Activated CD4-positive, alpha-beta T cell treated with anti-CD3 and anti-CD28 coated beads, Interleukin-2, amount 50 U/mL, for 1 hour (primary cell): ENCODE results near the gene NUBPL.
"Not testable (repeated sequence)": the region's sequence is repeated elsewhere in the genome, so short reads cannot be mapped to it uniquely, and the experiment has no call there.

Experiments
- DNase-seq: peaks from one replicate; pipeline ENCODE4 v3.0.0-alpha.2; 2020

Gene NUBPL

DNA sequence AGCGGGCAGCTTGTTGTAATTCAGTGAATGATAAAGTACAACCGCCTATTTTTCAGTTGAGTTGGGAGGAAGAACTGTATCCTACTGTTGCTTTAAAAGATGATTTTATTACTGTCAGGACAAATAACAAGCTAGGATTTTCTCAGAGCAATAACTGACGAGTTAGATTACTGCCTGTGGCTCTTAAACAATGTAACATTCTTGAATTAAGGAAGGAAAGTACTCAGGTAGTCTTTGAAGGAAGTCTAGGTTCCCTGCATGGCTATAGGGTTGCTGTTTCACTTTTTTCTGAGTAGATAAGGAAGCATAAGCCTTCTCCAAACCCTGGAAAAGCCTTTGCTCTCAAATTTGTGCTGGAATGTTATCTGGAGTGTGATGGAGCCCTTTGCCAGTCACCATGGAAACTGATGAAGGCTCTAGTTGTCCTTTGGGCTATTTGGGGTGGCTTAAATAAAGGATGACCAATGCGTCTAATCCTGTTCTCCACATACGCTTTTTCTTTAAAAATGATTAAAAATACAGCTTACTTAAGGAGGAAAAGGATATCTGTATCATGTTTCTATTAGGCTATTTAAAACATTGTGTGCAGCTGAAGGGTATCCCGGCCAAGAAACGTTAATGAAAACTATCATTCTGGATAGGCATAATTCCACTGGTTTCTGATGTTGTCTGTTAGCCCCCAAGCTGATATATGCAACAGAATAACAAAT, 17.7 kb downstream of the NUBPL start:
- DNase-seq: no peak

DNA sequence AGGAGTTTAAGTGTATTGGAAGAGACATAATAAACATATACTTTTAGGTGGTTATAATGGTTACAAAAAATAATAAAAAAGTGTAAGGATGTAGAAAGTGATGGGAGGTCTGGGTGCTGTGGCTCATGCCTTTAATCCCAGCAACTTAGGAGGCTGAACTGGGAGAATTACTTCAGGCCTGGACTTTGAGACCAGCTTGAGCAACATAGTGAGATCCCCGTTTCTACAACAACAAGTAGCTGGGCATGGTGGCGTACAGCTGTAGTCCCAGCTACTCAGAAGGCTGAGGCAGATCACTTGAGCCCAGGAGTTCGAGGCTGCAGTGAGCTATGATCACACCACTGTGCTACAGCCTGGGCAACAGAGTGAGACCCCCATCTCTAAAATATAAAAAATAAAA, 19.0 kb downstream of the NUBPL start:
- DNase-seq: no peak

DNA sequence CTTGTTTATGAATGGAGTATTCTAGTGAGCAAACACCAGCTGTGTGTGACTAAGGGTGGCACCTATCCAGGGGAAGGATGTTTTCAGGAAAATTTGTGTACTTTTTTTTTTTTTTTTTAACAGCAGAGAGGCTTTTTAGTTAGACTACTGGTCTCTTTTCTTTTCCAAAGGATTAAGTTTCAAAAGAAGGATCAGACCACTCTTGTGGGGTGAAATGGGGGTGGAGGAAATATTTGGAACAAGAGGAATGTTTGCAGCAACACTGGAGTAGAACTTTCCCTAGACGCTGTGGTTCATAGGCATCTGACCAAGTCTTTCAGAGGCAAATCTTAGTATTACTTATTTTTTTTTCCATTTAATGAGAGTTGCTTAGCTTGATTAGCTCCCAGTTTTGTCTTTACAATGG, 21.1 kb downstream of the NUBPL start:
- DNase-seq: no peak

DNA sequence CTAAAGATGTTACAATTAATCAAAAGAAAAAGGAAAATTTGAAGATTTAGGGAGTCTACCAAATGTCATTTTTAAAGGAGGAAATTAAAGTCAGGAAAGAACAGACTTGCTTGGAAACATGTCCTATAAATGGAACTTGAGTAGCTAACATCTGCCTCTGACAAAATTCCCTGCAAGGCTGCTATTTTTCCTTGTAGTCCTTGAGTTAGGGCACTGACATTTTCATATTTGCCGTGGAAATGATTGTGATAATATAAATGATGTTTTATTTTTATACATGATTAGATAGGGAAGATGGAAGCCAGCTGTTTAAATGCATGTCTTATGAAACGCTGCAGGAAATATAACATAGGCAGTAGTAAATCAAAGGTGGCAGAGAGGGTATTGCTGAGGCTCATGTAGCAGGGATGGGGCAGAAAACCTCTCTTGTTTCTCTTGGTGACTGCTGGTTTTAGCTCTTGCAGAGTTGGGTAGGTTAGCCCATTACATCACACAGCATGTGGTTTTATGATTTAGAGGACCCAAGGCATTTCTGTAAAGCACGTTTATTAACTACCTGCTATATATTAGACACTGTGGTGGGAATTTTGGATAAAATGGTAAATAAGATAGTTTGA, 21.7 kb downstream of the NUBPL start:
- DNase-seq: no peak

DNA sequence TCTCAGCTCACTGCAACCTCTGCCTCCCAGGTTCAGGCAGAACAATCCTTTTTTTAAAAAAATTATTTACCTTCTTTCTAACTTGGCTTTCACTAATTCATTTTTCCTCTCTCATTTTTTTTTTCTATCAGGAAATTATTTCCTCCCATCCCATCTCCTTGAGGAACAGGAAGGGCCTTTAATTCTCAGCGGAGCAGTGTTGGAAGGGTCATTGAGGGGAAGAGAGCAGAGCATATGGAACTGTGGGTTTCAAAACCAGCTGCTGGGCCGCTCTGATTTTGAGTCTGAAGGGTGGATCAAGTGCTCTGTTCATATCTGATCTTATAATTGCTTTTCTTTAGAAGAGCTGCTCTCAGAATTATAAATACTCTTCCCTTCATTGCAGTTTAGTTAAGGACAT, 29.0 kb downstream of the NUBPL start:
- DNase-seq: no peak

DNA sequence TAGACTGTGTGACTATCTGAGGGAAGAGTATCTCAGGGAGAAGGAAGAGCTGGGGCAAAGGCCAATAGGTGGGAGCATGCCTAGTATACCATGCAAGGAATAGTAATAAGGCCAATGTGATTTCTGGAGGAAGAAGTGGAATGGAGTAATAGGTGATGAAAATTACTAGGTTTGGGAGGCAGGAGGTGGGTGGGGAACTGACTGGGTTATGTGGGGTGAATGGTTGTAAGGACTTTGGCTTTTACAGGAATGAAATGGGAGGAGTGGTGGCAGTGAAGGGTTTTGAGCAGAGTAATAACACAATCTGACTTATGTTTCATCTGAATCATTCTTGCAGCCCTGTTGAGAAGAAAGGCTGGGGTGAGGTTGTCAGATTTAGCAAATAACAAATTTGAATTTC, 30.9 kb downstream of the NUBPL start:
- no peak for DNase-seq

DNA sequence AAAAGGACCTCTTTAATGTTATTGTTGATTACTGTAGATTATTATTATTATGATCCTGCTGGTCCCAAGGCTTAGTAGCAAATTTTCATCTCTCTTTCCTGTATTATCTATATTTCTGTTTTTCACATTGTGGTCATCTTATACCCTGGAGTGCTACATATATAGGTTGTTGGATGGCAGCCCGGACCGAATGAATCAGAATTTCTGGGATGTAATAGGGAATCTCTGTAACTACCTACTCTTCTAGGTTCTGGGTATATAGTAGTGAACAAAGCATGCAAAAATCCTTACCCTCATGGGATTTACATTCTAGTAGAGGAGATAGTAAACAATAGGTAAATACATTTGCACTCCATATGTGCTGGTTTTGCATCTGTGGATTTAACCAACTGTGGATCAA, 31.4 kb downstream of the NUBPL start:
- DNase-seq: no peak

DNA sequence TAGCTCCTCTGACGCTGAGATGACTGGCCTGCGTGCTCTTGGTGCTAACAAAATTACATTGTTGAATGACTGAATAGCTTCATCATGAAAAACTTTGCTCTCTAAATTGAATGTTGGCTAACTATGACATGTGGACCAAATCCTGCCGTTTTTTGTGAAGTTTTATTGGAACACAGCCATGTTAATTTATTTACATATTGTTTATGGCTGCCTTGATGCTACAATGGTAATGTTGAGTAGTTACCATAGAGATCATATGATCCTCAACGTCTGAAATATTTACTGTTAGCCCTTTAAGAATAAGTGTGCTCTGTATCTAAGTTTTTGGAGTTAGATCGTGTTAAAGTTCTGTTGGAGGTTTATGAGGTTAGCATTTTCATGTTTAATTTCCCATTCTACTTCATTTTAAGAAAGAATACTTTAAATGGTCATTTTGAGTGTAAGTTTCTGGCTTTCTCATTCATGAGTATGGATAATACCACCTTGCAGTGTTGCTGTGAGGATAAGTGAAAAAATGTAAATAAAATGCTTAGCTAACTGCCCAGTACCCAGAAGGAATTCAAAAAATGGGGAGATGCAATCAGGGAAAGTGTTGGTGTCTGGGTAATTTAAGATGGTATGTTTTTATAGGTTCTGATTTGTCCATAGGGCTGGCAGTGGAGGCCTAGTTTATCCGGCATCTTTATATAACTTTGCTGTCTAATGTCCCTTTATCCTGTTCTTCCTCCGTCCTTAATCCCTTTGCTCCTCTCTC, 35.3 kb downstream of the NUBPL start:
- DNase-seq: no peak

DNA sequence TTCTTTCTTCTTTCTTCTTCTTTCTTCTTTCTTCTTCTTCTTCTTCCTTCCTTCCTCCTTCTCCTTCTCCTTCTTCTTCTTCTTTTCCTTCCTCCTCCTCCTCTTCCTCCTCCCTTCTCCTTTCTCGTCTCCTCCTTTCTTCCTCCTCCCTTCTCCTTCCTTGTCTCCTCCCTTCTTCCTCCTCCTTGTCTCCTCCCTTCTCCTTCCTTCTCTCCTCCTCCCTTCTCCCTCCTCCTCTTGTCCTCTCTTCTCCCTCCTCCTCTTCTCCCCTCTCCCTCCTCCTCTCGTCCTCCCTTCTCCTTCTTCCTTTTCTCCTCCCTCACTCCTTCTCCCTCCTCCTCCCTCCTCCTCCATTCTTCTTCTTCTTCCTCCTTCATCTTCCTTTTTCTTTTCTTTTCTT, 44.5 kb downstream of the NUBPL start:
- no peak for DNase-seq

DNA sequence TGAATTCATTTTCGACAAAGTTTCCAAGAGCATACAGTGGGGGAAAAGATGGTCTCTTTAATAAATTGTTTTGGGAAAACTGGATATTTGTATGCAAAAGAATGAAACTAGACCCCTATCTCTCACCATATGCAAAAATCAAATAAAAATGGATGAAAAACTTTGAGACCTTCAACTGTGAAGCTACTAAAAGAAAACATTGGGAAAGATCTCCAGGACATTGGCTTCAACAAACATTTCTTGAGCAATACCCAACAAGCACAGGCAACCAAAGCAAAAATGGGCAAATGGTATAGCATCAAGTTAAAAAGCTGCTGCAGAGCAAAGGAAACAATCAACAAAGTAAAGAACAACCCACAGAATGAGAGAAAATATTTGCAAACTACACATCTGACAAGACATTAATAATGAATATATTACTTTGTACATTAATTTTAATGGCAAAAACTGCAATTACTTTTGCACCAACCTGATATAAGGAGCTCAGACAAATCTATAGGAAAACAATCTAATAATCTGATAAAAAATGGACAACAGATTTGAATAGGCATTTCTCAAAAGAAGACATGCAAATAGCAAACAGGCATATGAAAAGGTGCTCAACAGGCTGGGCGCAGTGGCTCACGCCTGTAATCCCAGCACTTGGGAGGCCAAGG, 50.7 kb downstream of the NUBPL start:
- no peak for DNase-seq

DNA sequence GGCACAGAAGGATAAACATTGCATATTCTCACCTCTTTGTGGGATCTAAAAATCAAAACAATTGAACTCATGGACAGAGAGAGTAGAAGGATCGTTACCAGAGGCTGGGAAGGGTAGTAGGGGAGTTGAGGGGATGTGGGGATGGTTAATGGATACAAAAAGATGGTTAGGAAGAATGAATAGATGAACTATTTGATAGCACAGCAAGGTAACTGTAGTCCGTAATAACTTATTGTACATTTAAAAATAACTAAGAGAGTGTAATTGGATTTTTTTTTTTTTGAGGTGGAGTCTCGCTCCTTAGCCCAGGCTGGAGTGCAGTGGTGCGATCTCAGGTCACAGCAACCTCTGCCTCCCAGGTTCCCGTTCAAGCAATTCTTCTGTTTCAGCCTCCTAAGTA, 52.0 kb downstream of the NUBPL start:
- no peak for DNase-seq

DNA sequence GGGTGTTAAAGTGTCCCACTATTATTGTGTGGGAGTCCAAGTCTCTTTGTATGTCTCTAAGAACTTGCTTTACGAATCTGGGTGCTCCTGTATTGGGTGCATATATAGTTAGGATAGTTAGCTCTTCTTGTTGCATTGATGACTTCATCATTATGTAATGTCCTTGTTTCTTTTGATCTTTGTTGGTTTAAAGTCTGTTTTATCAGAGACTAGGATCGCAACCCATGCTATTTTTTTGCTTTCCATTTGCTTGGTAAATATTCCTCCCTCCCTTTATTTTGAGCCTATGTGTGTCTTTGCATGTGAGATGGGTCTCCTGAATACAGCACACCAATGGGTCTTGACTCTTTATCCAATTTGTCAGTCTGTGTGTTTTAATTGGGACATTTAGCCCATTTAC, 57.7 kb downstream of the NUBPL start:
- not testable (repeated sequence) for DNase-seq

DNA sequence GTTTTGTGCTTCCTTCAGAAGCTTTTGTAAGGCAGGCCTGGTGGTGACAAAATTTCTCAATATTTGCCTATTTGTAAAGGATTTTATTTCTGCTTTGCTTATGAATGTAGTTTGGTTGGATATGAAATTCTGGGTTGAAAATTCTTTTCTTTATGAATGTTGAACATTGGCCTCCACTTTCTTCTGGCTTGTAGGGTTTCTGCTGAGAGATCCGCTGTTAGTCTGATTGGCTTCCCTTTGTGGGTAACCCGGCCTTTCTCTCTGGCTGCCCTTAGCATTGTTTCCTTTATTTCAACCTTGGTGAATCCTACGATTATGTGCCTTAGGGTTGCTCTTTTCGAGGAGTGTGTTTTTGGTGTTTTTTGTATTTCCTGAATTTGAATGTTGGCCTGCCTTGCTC, 58.2 kb downstream of the NUBPL start:
- no peak for DNase-seq

DNA sequence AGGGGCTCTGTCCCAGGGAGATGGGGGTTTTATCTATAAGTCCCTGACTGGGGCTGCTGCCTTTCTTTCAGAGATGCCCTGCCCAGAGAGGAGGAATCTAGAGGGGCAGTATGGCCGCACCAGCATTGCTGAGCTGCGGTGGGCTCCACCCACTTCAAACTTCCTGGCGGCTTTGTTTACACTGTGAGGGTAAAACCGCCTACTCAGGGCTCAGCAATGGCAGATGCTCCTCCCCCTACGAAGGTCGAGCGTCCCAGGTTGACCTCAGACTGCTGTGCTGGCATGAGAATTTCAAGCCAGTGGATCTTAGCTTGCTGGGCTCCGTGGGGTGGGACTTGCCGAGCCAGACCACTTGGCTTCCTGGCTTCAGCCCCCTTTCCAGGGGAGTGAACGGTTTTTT, 59.7 kb downstream of the NUBPL start:
- not testable (repeated sequence) for DNase-seq

DNA sequence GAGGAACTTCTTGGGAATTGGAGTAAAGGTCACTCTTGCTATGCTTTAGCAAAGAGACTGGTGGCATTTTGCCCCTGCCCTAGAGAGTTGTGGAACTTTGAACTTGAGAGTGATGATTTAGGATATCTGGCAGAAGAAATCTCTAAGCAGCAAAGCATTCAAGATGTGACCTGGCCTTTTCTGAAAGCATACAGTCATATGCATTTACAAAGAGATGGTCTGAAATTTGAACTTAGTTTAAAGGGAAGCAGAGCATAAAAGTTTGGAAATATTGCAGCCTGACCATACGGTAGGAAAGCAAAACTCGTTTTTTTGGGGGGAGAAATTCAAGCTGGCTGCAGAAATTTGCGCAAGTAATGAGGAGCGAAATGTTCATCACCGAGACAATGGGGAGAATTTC, 60.9 kb downstream of the NUBPL start:
- DNase-seq: no peak

DNA sequence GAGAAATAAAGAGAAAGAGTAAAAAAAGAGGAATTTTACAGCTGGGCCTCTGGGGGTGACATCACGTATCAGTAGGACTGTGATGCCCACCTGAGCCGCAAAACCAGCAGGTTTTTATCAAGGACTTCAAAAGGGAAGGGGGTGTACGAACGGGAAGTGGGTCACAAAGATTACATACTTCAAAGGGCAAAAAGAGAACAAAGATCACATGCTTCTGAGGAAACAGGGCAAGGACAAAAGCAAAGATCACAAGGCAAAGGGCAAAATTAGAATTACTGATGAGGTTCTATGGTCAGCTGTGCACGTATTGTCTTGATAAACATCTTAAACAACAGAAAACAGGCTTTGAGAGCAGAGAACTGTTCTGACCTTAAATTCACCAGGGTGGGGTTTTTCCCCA, 91.7 kb downstream of the NUBPL start:
- not testable (repeated sequence) for DNase-seq

DNA sequence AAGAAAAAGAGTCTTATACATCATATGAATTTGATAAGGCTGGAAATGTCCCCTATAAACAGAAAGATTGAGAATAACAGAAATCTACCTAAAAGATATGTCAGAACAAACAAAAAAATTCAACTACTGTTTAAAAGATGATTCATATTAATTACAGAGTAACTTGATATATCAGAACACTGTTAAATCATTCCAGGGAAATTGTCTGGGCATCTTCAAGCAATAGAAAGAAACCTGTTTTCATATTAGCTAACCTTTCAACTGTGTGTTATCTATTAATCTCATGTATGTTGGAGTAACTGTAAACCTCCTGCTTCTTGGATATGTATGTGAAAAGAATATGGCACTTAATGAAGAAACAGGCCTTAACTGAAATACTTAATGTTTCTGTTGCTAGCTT, 96.7 kb downstream of the NUBPL start:
- no peak for DNase-seq

DNA sequence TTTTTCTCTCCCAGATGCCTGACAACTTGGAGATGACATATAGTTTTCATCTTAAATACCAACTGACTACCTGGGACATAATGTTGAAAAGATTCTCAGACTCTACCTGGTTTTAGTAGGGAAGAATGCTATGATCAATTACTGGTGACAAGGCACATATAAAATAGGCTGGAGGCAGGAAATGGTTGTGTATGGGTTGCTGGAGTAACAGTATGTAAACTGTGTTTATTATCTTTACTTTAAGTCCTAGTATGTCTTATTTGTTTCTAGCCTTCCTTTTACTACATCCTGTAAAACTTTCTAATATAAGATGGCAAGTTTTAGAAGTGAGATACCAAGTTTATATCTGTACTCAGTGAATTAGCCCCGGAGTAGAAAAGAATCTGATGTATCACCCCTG, 98.1 kb downstream of the NUBPL start:
- DNase-seq: no peak

DNA sequence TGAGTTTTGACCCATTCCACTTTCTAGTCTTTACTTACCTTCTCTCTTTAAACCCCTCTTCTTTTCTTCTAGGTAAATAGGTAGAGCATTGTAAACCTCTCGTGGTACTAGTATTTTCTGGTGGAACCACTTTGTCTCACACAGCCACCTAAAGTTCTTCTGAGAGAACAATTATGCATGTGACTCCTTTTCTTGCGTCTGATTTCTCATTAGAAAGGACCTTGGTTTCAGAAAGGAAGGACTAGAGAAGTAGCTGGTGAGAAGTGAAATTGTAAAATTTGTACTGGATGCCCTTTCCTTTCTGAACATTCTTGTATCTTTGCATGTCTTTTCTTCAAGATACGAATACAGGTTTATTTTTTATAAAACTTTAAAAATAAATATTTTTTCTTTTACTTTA, 99.0 kb downstream of the NUBPL start:
- DNase-seq: no peak

DNA sequence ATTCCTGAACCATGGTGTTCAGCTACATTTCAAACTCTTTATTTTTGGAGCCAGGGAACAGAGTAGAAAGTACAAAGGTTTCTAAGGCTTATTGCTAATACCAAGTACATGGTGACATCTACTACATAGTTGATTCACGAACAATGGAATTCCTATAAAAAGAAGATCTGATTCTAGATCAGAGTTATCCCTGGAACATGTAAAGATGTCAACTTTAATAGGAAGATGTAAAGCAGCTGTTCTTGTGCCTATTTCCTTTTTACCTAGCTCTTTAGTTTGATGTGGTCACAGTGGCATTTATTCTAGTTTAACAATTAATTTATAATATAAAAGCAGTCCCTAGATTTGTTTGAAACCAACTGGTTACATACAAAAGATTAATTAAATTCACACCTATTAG, 99.5 kb downstream of the NUBPL start:
- no peak for DNase-seq

DNA sequence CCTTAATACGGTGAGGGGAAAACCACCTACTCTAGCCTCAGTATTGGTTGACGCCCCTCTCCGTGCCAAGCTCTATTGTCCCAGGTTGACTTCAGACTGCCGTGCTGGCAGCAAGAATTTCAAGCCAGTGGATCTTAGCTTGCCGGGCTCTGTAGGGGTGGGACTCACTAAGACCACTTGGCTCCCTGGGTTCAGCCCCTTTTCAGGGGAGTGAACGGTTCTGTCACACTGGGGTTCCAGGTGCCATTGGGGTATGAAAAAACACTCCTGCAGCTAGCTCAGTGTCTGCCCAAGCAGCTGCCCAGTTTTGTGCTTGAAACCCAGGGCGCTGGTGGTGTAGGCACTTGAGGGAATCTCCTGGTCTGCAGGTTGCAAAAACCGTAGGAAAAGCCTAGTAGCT, 107.1 kb downstream of the NUBPL start:
- DNase-seq: no peak

DNA sequence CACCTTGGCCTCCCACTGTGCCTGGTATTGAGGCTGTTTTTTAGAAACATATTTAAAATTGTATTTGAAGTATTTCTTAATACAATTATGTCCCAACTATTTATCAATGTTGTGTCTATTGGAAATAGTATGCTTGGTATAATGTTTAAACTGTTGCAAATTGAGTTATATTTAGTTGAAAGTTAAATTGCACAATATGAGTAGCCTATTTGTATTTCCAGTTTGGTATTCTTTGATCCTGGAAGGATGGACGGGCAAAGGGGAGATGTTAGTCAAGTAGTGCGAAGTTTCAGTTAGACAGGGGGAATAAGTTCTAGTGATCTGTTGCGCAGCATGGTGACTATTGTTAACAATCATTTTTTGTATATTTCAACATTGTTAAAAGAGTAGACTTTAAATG, 111.5 kb downstream of the NUBPL start:
- DNase-seq: no peak

DNA sequence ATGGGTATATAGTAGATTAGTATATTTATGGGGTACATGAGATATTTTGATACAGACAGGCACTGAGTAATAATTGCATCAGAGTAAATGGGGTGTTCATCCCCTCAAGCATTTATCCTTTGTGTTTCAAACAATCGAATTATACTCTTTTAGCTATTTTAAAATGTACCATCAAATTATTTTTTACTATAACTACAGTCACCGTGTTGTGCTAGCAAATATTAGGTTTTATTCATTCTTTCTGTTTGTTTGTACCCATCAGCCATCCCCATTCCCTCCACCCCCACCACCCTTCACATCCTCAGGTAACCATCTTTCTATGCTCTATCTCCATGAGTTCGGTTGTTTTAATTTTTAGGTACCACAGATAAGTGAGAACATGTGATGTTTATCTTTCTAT, 115.8 kb downstream of the NUBPL start:
- no peak for DNase-seq

DNA sequence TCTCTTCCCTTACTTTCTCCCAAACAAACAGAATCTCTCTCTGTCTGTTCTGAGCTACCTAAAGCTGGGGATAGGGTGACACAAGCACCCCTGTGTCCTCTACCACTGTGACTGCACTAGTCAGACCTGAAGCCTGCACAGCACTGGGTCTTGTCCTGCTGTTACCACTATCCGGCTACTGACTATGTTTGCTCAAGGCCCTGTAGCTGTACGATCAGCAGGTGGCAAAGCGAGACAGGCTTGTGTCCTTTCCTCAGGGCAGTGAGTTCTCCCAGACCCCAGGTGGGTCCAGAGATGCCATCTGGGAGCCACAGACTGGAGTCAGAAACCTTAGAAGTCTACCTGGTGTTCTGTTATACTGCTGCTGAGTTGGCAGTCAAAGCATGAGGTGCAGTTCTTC, 116.4 kb downstream of the NUBPL start:
- DNase-seq: no peak
